KMS-11 (cell line): ENCODE data around the gene RAD51D.

ENCODE experiments used
- H2AFZ ChIP-seq: fragments of 200-600 bp; sonication (generic); 2 replicates; pipeline ENCODE4 v1.6.1; 2016; ENCODE audit warnings: antibody characterized with exemption, mixed run types, low read depth
- H3K27ac ChIP-seq: fragments of 200-600 bp; sonication (generic); 2 replicates; pipeline ENCODE4 v1.6.1; 2016; ENCODE audit warnings: mild to moderate bottlenecking, mixed run types
- H3K27me3 ChIP-seq: fragments of 200-600 bp; sonication (generic); 2 replicates; pipeline ENCODE4 v1.6.1; 2017; ENCODE audit warnings: mild to moderate bottlenecking, low read depth, mixed run types, moderate library complexity; ENCODE audit not compliant: insufficient read depth
- H3K36me3 ChIP-seq: fragments of 200-600 bp; sonication (generic); 2 replicates; pipeline ENCODE4 v1.6.1; 2017; ENCODE audit warnings: mild to moderate bottlenecking, mixed run types; ENCODE audit not compliant: insufficient read depth
- H3K4me1 ChIP-seq: fragments of 200-600 bp; sonication (generic); 2 replicates; pipeline ENCODE4 v1.6.1; 2016; ENCODE audit warnings: mild to moderate bottlenecking, low read depth, mixed run types; ENCODE audit not compliant: poor library complexity, severe bottlenecking
- H3K4me2 ChIP-seq: fragments of 200-600 bp; sonication (generic); 2 replicates; pipeline ENCODE4 v1.7.0; 2016; ENCODE audit warnings: mild to moderate bottlenecking, mixed run types
- H3K4me3 ChIP-seq: fragments of 200-600 bp; sonication (generic); IDR thresholded peaks from 2 replicates; pipeline ENCODE4 v1.6.1; 2017; ENCODE audit warnings: low read depth, low read length, mixed read lengths; ENCODE audit not compliant: insufficient read depth
- H3K79me2 ChIP-seq: fragments of 200-600 bp; sonication (generic); 2 replicates; pipeline ENCODE4 v1.6.1; 2016; ENCODE audit warnings: low read depth, mixed run types; ENCODE audit not compliant: insufficient read depth
- H3K9ac ChIP-seq: fragments of 200-600 bp; sonication (generic); 2 replicates; pipeline ENCODE4 v1.6.1; 2016; ENCODE audit warnings: mild to moderate bottlenecking, mixed run types
- H4K20me1 ChIP-seq: fragments of 200-600 bp; sonication (generic); 2 replicates; pipeline ENCODE4 v1.6.1; 2016; ENCODE audit warnings: mild to moderate bottlenecking, mixed run types; ENCODE audit not compliant: insufficient read depth
- CTCF ChIP-seq: fragments of 200-600 bp; sonication (generic); conservative IDR thresholded peaks from 2 replicates; pipeline ENCODE4 v1.6.1; 2017; ENCODE audit warnings: low read depth, mild to moderate bottlenecking, antibody characterized with exemption, low read length, moderate library complexity, mixed read lengths

RAD51D gene

DNA sequence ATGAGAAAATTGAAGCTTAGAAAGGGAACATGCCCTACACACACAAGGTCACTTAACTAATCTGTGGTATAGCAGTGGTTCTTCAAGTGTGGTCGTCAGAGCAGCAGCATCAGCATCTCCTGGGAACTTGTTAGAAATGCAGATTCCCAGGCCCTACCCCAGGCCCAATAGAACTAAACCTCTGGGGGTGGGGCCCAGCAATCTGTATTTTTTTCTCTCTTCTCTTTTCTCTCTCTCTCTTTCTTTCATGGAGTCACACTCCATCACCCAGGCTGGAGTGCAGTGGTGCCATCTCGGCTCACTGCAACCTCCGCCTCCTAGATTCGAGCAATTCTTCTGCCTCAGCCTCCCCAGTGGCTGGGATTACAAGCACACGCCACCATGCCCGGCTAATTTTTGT, 18.6 kb upstream of the RAD51D start:
- H3K4me1 ChIP-seq = peaks cover 9% of the 10 kb centered on the region
- no peak overlapping the region for H3K27ac ChIP-seq
- no peaks in the 10 kb centered on the region for H4K20me1 ChIP-seq
- no peaks in the 10 kb centered on the region for H3K27me3 ChIP-seq
- no peak overlapping the region for H3K4me2 ChIP-seq
- H3K36me3 ChIP-seq = peaks cover 6% of the 10 kb centered on the region; the same call in 1 of the 2 replicates
- H3K79me2 ChIP-seq = peaks cover 29% of the 10 kb centered on the region
- no peak for TF ChIP-seq CTCF
- no peak overlapping the region for H3K4me3 ChIP-seq
- H3K9ac ChIP-seq = no peak overlapping the region
- H2AFZ ChIP-seq = no peak overlapping the region

- Histone ChIP-seq H3K36me3 (peaks cover 6% of the 10 kb centered on the region; the same call in 1 of the 2 replicates), H3K4me2 (no peak overlapping the region), H3K79me2 (peaks cover 13% of the 10 kb centered on the region), H3K27me3 (no peaks in the 10 kb centered on the region), H2AFZ (no peak overlapping the region), H3K27ac (no peak overlapping the region), H4K20me1 (no peaks in the 10 kb centered on the region), H3K4me1 (peaks cover 2% of the 10 kb centered on the region), H3K4me3 (no peak overlapping the region), H3K9ac (no peak overlapping the region)
- no peak for TF ChIP-seq CTCF
Measured at GRCh38 chr17:35135322-35135721, 15.7 kb upstream of the RAD51D start.

- no peak overlapping the region for H3K4me2 ChIP-seq
- no peak overlapping the region for H3K4me3 ChIP-seq
- peaks cover 6% of the 10 kb centered on the region; the same call in 1 of the 2 replicates for H3K36me3 ChIP-seq
- no peaks in the 10 kb centered on the region for H3K27me3 ChIP-seq
- no peak overlapping the region for H3K9ac ChIP-seq
- no peak for TF ChIP-seq CTCF
- no peaks in the 10 kb centered on the region for H3K4me1 ChIP-seq
- no peaks in the 10 kb centered on the region for H3K79me2 ChIP-seq
- no peak overlapping the region for H2AFZ ChIP-seq
- no peaks in the 10 kb centered on the region for H4K20me1 ChIP-seq
- no peak overlapping the region for H3K27ac ChIP-seq
Measured at GRCh38 chr17:35132816-35133550, 13.3 kb upstream of the RAD51D start.

GRCh38 chr17:35132099-35132498, 12.4 kb upstream of the RAD51D start:
- Histone ChIP-seq H3K4me2 (no peak overlapping the region), H4K20me1 (no peaks in the 10 kb centered on the region), H3K27me3 (no peaks in the 10 kb centered on the region), H2AFZ (no peak overlapping the region), H3K4me1 (no peaks in the 10 kb centered on the region), H3K9ac (no peak overlapping the region), H3K36me3 (peaks cover 3% of the 10 kb centered on the region; the same call in 1 of the 2 replicates), H3K79me2 (no peaks in the 10 kb centered on the region), H3K4me3 (no peak overlapping the region), H3K27ac (no peak overlapping the region)
- TF ChIP-seq CTCF = no peak
